GM12892 (cell line): ENCODE data around the gene DOK3.

Experiments used
- DNase-seq: peaks from one replicate; pipeline ENCODE4 v3.0.0; 2011; ENCODE audit not compliant: insufficient read length
- FAIRE-seq: peaks from 2 replicates; lab custom pipeline; 2011; peaks lifted over from hg19 to GRCh38; lab: Jason Lieb, UNC
- POLR2A ChIP-seq: IDR thresholded peaks from 2 replicates; pipeline ENCODE4 v1.6.1; 2011; ENCODE audit warnings: low read depth, low read length, control low read depth
- POLR2AphosphoS5 ChIP-seq: IDR thresholded peaks from 2 replicates; pipeline ENCODE4 v1.6.1; 2011; ENCODE audit warnings: low read depth, low read length, control low read depth
- TAF1 ChIP-seq: IDR thresholded peaks from 2 replicates; pipeline ENCODE4 v1.6.1; 2011; ENCODE audit warnings: low read depth, mild to moderate bottlenecking, control low read depth, low read length, borderline replicate concordance

DOK3 gene

DNA sequence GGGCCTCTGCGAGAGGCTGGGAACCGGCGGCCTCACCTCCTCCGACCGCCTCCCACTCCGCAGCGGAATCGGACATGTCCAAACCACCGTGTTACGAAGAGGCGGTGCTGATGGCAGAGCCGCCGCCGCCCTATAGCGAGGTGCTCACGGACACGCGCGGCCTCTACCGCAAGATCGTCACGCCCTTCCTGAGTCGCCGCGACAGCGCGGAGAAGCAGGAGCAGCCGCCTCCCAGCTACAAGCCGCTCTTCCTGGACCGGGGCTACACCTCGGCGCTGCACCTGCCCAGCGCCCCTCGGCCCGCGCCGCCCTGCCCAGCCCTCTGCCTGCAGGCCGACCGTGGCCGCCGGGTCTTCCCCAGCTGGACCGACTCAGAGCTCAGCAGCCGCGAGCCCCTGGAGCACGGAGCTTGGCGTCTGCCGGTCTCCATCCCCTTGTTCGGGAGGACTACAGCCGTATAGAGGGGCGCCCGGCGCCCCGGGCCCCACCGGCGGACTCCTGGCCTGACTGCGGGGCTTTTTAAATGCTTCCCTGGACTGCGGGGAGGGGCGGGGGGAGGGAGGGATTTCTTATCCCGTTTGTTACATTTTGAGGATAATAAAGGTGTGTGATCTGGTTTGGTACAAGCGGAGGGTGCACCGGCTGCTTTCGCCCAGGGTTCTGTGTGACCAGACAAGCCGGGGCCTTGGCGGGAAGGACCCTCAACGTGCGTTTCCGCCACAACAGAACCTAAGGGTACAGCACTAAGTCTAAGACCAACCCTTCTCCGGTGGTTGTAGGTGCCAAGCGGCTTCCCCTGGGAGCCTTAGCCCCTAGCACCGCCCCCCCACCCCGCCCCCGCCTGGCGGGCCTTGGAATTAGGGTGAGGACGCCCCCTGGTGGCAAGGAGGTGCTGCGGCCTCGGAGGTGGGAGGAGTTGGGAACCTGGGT, 53.7 kb downstream of the DOK3 start:
- peak; percentile 85 for FAIRE-seq

GRCh38 chr5:177455036-177455660, 54.5 kb downstream of the DOK3 start:
- FAIRE-seq (peak; percentile 95), DNase-seq (peak; percentile 90)
- TF ChIP-seq POLR2A (peak; percentile 43; the same call in 1 of the 2 replicates), POLR2AphosphoS5 (no peak)

More for the DNA sequence above, 53.7 kb downstream of the DOK3 start:
- DNase-seq = peak; percentile 95
- peak; percentile 6; the same call in 1 of the 2 replicates for TF ChIP-seq POLR2A
- no peak for TF ChIP-seq TAF1

DNA sequence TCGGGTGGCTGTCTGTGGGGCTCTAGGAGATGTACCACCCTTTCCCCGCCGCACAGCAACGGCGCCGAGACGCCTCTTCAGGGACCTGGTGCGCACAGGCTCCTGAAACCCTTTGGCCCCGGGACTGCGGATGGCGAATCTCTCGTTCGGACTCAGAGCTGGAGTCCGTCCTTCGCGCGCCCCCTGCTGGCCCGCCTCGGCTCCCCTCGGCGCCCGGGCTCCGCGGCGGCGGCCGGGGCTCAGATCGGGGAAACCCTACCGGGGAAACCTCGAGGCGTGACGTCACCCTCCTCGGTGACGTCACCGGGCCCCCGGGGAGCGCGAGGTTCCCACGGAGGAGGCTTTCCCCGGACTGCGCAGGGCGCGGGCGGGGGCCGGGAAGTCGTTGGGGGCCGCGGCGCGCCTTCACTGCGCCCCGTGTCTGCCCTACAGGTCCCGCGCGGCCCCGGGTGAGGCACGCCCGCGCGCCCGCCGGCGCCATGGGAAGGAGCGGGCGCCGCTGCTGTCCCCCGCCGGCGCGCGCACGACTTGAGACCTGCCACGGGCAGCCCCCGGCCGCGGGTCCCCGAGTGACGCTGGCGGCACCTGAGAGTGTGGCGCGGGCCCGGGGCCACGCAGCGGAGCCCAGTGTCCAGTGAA, 55.1 kb downstream of the DOK3 start:
- FAIRE-seq (peak; percentile 92), DNase-seq (peak; percentile 100)
- no peak for TF ChIP-seq TAF1
- no peak for TF ChIP-seq POLR2A
- TF ChIP-seq POLR2AphosphoS5 = no peak

DNA sequence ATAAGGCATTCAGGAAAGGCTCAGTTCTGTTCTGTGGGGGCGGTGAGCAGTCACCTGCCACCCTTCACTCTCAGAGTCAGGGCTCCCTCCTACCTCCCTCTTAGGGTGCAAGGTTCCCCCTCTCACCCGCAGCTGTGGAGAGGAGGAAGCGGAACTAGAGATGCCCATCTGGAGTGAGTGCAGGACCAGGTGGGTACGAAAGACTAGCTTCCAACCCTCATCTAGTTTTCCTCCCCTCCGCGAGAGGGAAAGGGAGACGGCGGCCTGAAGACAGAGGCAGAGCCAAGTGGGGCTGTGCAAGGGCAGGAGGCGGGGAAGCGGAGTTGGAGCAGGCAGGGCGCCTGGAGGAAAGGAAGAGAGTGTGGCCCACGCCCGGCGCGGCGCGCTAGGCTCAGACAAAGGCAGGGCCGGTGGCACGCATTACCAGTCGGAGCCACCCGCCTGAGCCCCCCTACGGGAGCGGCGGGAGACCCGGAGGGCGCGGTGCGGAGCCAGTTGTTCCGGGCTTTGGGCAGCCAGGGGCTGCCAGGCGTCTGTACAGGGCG, 55.7 kb downstream of the DOK3 start:
- FAIRE-seq (peak; percentile 70), DNase-seq (no peak)
- TF ChIP-seq POLR2A (no peak), TAF1 (no peak), POLR2AphosphoS5 (no peak)

- FAIRE-seq = no peak
- DNase-seq = no peak
These were observed 56.7 kb downstream of the DOK3 start for GRCh38 chr5:177452688-177453638.

More at GRCh38 chr5:177452688-177453638, 56.7 kb downstream of the DOK3 start:
- TF ChIP-seq POLR2A (no peak), POLR2AphosphoS5 (no peak), TAF1 (no peak)
